Stimulated activated CD8-positive, alpha-beta memory T cell treated with anti-CD3 and anti-CD28 coated beads, Interleukin-7, amount 100 ng/mL, for 4 hours (primary cell): ENCODE results near the gene NHERF1.

Experiments
- DNase-seq, 2 donors: peaks; one replicate each; pipeline ENCODE4 v3.0.0-alpha.2; 2020; ENCODE audit warnings: low read depth in 2 of 2

Gene NHERF1

DNA sequence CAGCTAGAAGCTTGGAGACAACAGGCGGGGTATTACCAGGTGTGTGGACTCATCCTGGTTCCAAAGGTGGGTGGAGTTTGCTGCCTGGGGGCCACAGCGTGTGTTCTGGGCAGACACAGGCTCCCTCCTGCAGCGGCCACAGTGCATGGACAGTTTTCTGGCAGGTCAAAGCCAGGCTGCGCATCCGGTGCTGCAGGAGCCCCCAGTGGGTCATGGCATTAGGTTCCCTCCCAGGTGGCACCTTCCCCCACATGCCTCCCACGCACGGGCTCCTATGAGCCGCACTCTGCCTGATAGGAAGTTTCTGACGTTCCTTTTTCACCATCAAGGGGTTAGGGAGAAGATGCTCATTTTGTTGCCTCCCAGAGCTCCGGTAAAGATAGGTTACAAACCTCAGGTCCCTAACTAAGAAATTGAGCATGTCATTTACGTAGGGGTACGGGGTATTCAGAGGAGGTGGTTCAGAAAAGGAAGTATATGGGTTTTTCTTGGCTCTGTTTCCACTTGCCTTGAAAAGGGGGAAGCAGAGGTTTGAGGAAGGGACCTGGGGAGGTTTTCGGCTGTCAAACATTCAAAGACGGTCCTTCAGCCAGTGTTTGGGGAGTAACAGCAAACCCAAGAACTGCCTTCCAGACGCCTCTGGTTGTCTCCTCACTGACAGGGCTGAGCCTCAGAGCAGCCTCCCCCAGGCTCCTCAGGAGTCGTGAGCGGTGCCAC lies 60.4 kb downstream of the NHERF1 start:
- DNase-seq, result no peak

GRCh38 chr17:74810699-74811485 lies 62.5 kb downstream of the NHERF1 start:
- DNase-seq, result no peak

DNA sequence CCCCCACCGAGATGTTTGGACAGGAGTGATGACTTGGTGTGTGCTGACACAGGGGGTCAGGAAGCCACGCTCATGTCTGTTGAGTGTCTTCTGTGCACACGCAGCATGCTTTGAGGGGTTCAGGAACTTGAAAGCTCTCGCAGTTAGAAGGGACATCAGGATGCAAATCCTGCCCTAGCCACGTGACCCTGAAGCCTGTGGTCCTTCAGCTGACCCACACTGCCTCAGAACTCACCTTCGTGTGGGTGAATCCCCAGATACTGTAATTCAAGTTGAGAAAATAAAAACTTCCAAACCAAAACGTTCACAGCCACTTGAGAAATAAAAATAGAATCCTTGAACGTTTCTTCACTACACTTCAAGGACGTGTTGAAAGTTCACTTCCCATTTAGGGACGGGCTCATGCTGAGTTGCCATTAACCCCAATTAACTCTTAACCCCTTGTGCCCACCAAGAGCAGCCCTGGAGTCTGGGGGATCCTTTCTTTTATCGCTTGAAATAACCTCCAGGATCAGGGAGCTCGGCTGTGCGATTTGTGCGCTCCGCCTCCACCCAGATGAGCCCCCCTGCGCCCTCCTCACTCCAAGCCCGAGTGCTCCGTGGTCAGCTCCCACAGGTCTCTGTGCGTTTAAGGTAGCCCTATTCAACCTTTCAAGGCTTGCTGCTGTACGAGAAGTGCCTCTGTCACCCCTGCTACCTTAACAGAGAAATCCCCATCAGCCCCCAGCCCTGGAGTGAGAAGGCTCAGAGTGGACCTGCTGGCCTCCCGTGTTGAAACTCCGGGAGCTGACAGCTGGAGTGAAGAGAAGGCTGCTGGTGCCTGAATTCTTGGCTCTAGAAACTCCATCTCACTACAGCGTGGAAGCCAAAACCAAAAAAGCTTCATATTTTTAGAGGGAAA lies 63.9 kb downstream of the NHERF1 start:
- no peak for DNase-seq

GRCh38 chr17:74814453-74814852 lies 66.0 kb downstream of the NHERF1 start:
- DNase-seq, result no peak

DNA sequence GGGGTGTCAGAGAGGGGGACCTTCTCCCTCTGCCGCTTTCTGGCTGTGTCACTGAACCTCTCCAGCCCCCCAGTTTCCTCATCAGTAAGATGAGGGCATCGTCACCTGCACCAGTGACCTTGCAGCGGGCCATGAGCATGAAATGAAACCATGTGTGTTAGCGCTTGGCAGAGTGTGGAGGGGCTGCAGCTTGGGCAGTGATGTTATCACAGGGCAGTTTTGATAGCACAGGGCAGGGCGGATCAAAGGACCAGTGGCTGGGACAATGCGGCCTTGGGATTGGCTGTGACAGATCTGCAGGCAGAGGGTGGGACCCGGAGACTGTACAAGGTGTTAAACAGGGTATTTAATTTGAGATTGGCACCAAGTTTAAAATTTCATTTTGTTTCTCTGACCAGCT lies 66.6 kb downstream of the NHERF1 start:
- no peak for DNase-seq

GRCh38 chr17:74815550-74816370 lies 67.3 kb downstream of the NHERF1 start:
- no peak for DNase-seq

DNA sequence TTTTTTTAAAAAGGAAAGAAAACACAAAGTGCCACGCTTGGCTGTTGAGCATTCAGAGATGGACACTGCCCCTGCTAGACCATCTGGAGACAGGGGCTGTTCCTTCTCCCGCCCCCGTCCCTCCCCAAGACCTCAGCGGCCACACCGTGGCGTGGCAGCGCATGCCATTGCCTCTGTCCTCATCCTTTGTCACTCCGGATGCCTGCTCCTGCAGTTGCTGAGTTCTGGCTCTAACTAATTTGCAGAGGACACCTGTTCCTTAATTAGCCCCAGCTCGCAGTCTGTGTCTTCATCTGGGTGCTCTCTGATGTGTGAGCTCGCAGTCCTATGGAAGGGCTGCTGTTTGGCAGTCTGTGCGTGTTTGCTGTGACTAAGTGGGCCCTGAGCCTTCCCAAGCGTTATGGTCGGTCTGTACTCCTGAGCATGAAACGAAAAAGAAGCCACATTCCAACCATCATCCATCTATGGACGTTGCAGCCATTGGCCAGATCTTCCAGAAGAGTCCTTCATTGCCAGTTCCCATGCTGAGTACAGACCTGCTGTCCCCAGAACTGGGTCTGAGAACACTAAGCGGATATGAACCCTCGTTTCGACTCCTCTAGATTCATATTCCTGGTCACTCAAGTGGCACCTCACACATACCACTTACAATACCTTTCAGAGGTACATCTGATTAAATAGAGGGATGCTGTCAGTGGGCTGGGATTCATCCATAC lies 68.6 kb downstream of the NHERF1 start:
- DNase-seq, result no peak

- no peak for DNase-seq
These were observed 70.0 kb downstream of the NHERF1 start for GRCh38 chr17:74818291-74818938.
